Measurements from ENCODE around the gene TREM2.
"Not testable (repeated sequence)": the region's sequence is repeated elsewhere in the genome, so short reads cannot be mapped to it uniquely, and the experiment has no call there.

TREM2 gene

GRCh38 chr6:41162687-41163418, at the start of gene TREM2:
TSS of gene TREM2 (minus strand) at chr6:41163116. CDS start at chr6:41163082, 34 bp downstream.
- no peak for DNase-seq

DNA sequence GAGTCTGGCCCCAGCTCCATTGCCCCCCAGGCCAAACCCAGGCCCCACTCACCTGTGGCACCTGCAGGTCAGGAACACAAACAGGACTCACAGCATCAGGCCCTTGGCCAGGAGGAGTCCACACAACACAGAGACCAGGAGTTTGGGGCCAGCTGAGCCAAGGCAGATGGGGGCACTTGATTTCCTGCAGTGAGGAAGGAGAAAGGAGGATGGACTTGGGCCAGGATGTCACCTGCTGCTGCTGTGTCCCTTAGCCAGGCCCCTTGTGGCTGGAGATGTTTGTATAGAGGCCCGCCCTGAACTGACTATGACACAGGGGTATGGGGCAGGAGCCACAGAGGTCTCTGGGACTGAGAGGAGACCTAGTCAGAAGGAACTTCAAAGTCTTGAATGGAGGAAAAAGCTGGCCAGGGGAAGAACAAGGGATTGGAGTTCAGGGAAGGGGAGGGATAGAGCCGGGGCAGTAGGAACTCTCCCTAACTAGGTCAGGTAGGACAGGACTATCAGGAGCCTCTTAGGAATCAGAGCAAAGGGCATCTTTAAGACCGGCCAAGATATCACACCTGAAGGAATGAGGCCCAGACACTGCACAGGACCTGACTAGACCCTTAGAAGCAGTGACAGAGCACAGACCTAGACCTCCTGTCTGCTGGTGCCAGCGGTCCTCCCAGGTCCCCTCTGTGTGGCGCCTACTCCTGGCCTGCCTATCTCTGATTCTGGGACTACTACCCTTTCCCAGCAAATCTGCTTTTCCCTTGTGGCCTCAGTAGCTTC, 46.8 kb upstream of the TREM2 start:
- no peak for DNase-seq

GRCh38 chr6:41208439-41209106, 45.7 kb upstream of the TREM2 start:
- DNase-seq: no peak

- DNase-seq: no peak
Observed at GRCh38 chr6:41204156-41204555, 41.2 kb upstream of the TREM2 start.

GRCh38 chr6:41201764-41202173, 38.9 kb upstream of the TREM2 start:
- DNase-seq: no peak

DNA sequence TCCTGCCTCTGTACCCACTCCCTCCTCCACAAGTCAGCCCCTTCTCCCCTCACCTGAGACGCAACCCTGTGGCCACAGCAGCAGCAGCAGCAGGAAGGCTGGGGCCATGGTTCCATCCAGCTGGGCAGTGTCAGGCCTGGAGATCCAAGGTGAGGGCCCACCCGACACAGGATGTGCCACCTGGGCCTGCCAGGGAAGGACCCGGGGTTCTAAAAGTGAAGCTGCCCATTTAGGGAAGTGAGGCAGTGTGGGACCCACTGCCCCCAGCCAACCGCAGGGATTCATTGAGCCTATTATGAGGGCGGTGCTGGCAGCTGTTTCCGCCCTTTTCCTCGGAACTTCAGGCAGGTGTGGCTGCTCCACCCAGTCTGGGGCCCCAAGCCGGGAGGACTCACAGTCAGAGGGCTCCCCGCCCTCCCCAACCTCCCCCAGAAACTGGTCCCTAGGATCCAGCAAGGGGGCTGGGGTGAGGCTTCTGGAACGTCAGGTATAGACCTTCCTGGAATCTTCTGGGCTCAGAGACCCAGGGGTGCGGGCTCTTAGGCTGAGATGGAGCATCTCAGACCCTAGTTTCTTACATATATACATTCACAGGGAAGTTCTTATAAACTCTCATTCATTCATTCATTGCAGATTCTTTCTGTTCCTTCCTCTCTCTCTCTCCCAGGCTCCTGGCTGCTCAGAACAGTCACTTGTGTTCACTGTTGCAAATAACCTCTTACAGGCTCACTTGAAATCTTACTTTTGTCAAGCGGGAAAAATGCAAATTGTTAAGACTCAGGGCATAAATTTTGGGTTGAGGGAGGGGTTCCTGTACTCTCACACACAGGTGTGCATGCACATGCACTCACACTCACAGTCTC, 38.2 kb upstream of the TREM2 start, which contains the start of gene TREML2:
TREML2 (minus strand) TSS at position 249 of the 863 bp plus-strand sequence; CDS start at position 108, 141 bp downstream.
- DNase-seq: no peak

DNA sequence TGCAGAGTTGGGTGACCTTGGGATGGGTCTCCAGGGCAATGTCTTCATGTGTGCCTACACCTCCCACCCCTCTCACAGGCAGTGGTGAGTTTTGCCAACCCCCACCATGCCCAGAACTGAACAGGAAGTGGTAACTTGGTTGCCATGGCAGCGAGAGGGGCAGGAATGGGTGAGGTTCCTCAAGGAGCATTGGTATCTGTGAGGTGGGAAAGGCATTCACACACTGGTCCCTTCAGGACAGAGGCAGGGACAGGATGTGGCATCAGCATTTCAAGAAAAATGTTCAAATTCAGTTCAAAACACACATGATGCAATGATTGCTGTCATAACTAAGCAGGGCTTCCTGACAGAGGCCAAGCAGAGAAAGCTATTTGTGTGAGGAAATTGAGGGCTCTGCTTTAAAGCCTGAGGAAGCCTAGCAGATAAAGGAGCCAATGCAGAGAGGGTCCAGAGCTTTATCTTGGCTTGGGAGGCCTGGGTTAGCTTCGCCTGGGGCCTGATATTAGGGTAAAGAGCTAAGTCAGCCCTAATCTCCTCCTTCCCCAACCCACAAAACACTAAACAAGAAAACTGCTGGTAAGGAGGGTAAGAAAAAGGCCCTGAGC, 37.5 kb upstream of the TREM2 start:
- DNase-seq: no peak

- DNase-seq: no peak
Observed at GRCh38 chr6:41199552-41200246, 36.8 kb upstream of the TREM2 start.

- no peak for DNase-seq
Observed at GRCh38 chr6:41197234-41197633, 34.3 kb upstream of the TREM2 start.

GRCh38 chr6:41194386-41194785, 31.5 kb upstream of the TREM2 start:
- no peak for DNase-seq

DNA sequence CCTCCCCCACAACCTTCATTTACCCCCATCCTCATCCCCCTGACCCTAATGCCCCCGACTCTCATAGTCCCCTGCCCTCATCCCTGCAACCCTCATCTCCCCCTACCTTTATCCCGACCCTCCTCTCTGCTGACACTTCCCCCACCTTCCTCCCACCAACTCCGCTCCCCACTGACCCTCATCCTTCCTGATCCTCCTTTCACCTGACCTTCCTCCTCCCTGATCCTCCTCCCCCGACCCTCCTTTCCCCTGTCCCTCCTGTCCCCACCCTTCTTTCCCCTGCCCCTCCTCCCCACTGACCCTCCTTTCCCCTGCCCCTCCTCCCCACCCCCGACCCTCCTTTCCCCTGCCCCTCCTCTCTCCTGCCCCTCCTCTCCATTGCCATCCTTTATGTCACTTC, 31.0 kb upstream of the TREM2 start:
- DNase-seq: no peak

DNA sequence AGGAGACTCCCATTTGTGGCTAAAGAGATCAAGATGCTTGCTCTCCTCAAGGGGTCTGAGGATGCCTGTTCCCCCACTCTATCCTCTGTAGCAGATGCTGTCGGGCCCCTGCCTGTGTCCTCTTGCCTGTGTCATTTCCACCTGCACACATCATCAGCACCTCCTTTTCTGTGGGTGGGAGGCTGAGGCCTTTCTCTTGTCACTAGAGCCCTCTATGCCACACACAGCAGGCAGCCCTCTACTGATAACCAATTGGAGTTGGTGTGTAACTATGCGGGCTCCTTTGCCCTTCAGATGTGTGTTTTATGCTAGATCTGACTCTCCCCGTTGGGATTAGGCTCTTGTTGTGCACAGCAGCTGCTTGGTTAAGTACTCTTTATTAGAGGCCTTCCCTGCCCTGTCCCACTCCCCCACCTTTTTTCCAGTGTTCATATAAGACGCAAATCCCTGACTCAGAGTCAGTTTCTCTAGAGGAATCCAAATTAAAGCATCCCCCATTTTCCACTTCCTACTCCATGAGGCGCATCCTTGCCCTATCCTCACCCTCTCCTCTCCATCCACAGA, 30.3 kb upstream of the TREM2 start:
- DNase-seq: no peak

GRCh38 chr6:41191569-41191968, 28.7 kb upstream of the TREM2 start:
- DNase-seq: no peak

DNA sequence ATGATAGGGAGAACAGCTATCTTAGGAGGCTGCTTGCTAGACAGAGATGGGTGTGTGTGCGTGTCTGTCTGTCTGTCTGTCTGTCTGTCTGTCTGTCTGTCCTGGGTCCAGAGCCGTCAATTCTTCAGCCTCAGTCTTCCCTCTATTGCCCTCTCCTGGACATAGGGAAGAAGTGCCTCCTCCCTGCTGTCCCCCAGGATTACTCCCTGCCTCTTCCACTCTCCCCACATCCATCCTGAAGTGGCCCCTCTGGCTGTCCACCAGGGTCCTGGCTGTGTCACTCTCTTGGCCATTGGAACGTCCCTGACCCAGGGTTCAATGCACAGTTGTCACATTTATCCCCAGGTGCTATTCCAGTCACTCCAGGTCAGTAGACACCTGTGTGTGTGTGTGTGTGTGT, 27.9 kb upstream of the TREM2 start:
- no peak for DNase-seq

DNA sequence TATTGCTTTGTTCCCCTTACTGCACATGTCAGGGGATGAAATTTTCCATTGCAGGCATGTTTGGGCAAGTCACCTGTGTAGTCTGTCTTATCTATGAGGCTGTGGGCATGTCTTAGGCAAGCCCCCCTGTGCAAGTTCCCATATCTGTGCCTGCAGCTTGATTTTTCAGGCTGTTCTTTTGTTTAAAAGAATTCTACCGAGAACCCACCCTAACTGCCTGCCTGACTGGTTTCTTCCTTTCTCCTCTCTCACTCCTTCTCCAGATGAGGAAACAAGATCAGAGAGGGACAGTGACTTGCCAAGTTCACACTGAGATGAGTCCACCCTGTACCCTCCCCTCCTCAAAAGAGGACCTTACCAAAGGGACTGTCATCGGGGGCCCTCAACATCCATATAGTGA, 27.1 kb upstream of the TREM2 start:
- no peak for DNase-seq

- DNase-seq: not testable (repeated sequence)
Observed at GRCh38 chr6:41189046-41189445, 26.1 kb upstream of the TREM2 start.

GRCh38 chr6:41187924-41188886, 25.3 kb upstream of the TREM2 start:
- DNase-seq: no peak

DNA sequence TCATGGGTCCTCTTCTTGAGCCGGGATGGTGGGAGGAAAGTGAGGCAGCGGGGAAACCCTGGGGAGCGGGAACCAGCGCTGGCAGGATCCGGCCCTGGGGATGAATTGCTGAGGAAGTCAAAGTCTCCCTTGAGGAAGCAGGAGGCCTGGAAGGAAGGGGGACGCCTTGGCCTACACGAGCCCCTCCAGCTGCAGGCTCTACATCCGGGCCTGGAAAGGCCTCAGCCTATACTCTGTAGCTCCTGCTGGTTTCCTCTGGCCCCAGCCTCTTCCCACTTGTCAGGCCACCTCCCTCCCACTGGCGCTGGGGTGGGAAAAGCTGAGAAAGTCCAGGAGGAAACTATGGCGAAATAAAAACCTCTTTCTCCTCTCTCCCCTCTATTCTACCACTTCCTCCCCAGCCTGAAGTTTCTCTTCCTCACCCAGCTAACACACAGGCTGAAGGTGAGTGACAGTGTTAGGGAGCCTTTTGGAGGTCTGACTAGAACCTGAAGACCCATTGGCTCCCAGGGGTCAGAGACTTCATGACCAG, 23.2 kb upstream of the TREM2 start:
- DNase-seq: no peak

DNA sequence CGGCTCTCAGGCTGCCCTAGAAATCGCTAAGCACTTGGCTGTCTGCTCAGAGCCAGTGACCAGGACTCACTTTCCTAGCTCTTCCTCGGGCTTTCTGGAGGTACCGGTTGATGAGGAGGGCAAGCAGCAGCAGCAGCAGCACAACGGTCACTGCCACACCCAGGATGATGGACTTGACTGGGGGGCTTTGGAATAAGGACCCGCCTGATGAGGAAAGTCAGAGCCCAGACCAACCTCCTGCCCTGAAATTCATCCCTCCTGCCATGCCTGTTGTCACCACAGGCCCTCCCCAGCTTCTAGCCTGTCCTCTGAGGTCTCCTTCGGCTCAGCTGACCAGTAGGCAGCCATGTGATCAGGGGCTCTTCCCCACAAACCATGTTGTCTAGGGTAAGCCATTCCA, 21.8 kb upstream of the TREM2 start:
- no peak for DNase-seq
